ENCODE results near the gene CDK8. TPM values are rescaled to one million over a fixed set of nuclear protein-coding genes. Genes with fewer than 3 reads are reported as not detected.

The CDK8 gene
- total RNA-seq, 1 donor = 17.7 TPM

DNA sequence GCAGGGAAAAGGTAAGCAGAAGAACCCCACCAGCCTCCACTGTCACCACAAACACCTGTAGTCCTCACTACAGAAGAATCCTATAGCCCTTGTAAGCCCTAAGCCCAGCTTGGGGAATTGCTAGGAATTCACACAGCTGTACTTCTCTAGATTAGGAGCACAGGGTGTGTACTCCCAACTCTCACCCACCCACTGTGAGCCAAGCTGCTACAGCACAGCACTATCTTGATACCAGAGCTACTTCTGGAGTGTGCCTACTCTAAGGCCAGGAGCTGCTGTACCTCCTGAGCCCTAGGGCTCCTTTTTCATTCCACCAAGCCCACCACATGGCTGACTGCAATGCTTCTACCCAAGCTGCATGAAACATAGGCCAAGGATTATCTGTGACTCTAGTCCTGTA, 181.2 kb downstream of the CDK8 start:
- no peaks in the 10 kb centered on the region for H3K4me1 ChIP-seq (ENCODE audit: insufficient read depth, low read length)
- H3K4me3 ChIP-seq (ENCODE audit: insufficient read depth, low read length) = no peak overlapping the region
- no peak overlapping the region for H3K27ac ChIP-seq (ENCODE audit: low read depth, low read length)
- no peaks in the 10 kb centered on the region for H3K79me2 ChIP-seq (ENCODE audit: insufficient read depth, low read length)
- no peak overlapping the region for H3K4me2 ChIP-seq (ENCODE audit: insufficient read depth, low read length)
- H4K20me1 ChIP-seq (ENCODE audit: insufficient read depth, low read length) = no peaks in the 10 kb centered on the region
- peaks cover 6% of the 10 kb centered on the region for H3K9me3 ChIP-seq (ENCODE audit: low read depth, low read length)
- H2AFZ ChIP-seq (ENCODE audit: low read length) = no peak overlapping the region
- TF ChIP-seq, protein P1, sequence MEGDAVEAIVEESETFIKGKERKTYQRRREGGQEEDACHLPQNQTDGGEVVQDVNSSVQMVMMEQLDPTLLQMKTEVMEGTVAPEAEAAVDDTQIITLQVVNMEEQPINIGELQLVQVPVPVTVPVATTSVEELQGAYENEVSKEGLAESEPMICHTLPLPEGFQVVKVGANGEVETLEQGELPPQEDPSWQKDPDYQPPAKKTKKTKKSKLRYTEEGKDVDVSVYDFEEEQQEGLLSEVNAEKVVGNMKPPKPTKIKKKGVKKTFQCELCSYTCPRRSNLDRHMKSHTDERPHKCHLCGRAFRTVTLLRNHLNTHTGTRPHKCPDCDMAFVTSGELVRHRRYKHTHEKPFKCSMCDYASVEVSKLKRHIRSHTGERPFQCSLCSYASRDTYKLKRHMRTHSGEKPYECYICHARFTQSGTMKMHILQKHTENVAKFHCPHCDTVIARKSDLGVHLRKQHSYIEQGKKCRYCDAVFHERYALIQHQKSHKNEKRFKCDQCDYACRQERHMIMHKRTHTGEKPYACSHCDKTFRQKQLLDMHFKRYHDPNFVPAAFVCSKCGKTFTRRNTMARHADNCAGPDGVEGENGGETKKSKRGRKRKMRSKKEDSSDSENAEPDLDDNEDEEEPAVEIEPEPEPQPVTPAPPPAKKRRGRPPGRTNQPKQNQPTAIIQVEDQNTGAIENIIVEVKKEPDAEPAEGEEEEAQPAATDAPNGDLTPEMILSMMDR (IDR thresholded peaks at IDR 0.05; ENCODE audit: extremely low read depth, low read depth, low read length) = no peak
- DNase-seq (ENCODE audit: insufficient read length, low spot score, missing footprints) = no peak
- no peaks in the 10 kb centered on the region for H3K36me3 ChIP-seq (ENCODE audit: insufficient read depth, low read length)
- no peaks in the 10 kb centered on the region for H3K27me3 ChIP-seq (ENCODE audit: insufficient read depth, low read length)

GRCh38 chr13:26435646-26436045, 181.7 kb downstream of the CDK8 start:
- TF ChIP-seq, protein P1 (IDR thresholded peaks at IDR 0.05; ENCODE audit: extremely low read depth, low read depth, low read length) = no peak
- H3K9me3 ChIP-seq (ENCODE audit: low read depth, low read length) = peaks cover 6% of the 10 kb centered on the region
- H3K36me3 ChIP-seq (ENCODE audit: insufficient read depth, low read length) = no peaks in the 10 kb centered on the region
- no peaks in the 10 kb centered on the region for H3K79me2 ChIP-seq (ENCODE audit: insufficient read depth, low read length)
- H3K27ac ChIP-seq (ENCODE audit: low read depth, low read length) = no peak overlapping the region
- no peak overlapping the region for H3K4me2 ChIP-seq (ENCODE audit: insufficient read depth, low read length)
- no peaks in the 10 kb centered on the region for H3K4me1 ChIP-seq (ENCODE audit: insufficient read depth, low read length)
- DNase-seq (ENCODE audit: insufficient read length, low spot score, missing footprints) = no peak
- H3K27me3 ChIP-seq (ENCODE audit: insufficient read depth, low read length) = no peaks in the 10 kb centered on the region
- H3K4me3 ChIP-seq (ENCODE audit: insufficient read depth, low read length) = no peak overlapping the region
- no peaks in the 10 kb centered on the region for H4K20me1 ChIP-seq (ENCODE audit: insufficient read depth, low read length)
- H2AFZ ChIP-seq (ENCODE audit: low read length) = no peak overlapping the region

GRCh38 chr13:26436914-26437313, 183.0 kb downstream of the CDK8 start:
- H3K4me2 ChIP-seq (ENCODE audit: insufficient read depth, low read length) = no peak overlapping the region
- H3K27ac ChIP-seq (ENCODE audit: low read depth, low read length) = no peak overlapping the region
- H2AFZ ChIP-seq (ENCODE audit: low read length) = no peak overlapping the region
- H3K4me3 ChIP-seq (ENCODE audit: insufficient read depth, low read length) = no peak overlapping the region
- H4K20me1 ChIP-seq (ENCODE audit: insufficient read depth, low read length) = no peaks in the 10 kb centered on the region
- H3K79me2 ChIP-seq (ENCODE audit: insufficient read depth, low read length) = no peaks in the 10 kb centered on the region
- no peak for DNase-seq (ENCODE audit: insufficient read length, low spot score, missing footprints)
- peaks cover 6% of the 10 kb centered on the region for H3K9me3 ChIP-seq (ENCODE audit: low read depth, low read length)
- H3K27me3 ChIP-seq (ENCODE audit: insufficient read depth, low read length) = no peaks in the 10 kb centered on the region
- no peaks in the 10 kb centered on the region for H3K36me3 ChIP-seq (ENCODE audit: insufficient read depth, low read length)
- TF ChIP-seq, protein P1 (IDR thresholded peaks at IDR 0.05; ENCODE audit: extremely low read depth, low read depth, low read length) = no peak
- H3K4me1 ChIP-seq (ENCODE audit: insufficient read depth, low read length) = no peaks in the 10 kb centered on the region

- no peak for DNase-seq (ENCODE audit: insufficient read length, low spot score, missing footprints)
- peaks cover 6% of the 10 kb centered on the region for H3K9me3 ChIP-seq (ENCODE audit: low read depth, low read length)
- no peaks in the 10 kb centered on the region for H3K36me3 ChIP-seq (ENCODE audit: insufficient read depth, low read length)
- no peaks in the 10 kb centered on the region for H3K79me2 ChIP-seq (ENCODE audit: insufficient read depth, low read length)
- no peak overlapping the region for H3K4me3 ChIP-seq (ENCODE audit: insufficient read depth, low read length)
- TF ChIP-seq, protein P1 (IDR thresholded peaks at IDR 0.05; ENCODE audit: extremely low read depth, low read depth, low read length) = no peak
- H3K27ac ChIP-seq (ENCODE audit: low read depth, low read length) = no peak overlapping the region
- no peak overlapping the region for H2AFZ ChIP-seq (ENCODE audit: low read length)
- no peaks in the 10 kb centered on the region for H4K20me1 ChIP-seq (ENCODE audit: insufficient read depth, low read length)
- H3K4me1 ChIP-seq (ENCODE audit: insufficient read depth, low read length) = peaks cover 11% of the 10 kb centered on the region
- H3K4me2 ChIP-seq (ENCODE audit: insufficient read depth, low read length) = no peak overlapping the region
- no peaks in the 10 kb centered on the region for H3K27me3 ChIP-seq (ENCODE audit: insufficient read depth, low read length)
Observed at GRCh38 chr13:26440111-26440510, 186.2 kb downstream of the CDK8 start.

All from osteoblast (primary cell).